DND-41 (cell line): ENCODE data around the gene HYAL1.

Source experiments
- ATAC-seq: fragments of 200-7000 bp; cut with Tn5 transposase; 3 replicates; pipeline ENCODE4 v1.9.1; 2021; ENCODE audit warnings: low read depth; ENCODE audit not compliant: insufficient read depth
- DNase-seq: peaks from one replicate; pipeline ENCODE4 v3.0.0-alpha.2; 2020
- H2AFZ ChIP-seq: 2 replicates; pipeline ENCODE4 v1.6.0; 2012; ENCODE audit warnings: low read depth, low read length
- H3K27ac ChIP-seq: 2 replicates; pipeline ENCODE4 v1.5.1; 2012; ENCODE audit warnings: low read length, inconsistent platforms
- H3K27me3 ChIP-seq: fragments of 200-600 bp; sonication (generic); 2 replicates; pipeline ENCODE4 v1.6.0; 2012; ENCODE audit warnings: low read length, mild to moderate bottlenecking, inconsistent platforms; ENCODE audit not compliant: insufficient read depth, poor library complexity
- H3K36me3 ChIP-seq: 2 replicates; pipeline ENCODE4 v1.5.1; 2012; ENCODE audit warnings: low read length, inconsistent platforms; ENCODE audit not compliant: insufficient read depth
- H3K4me1 ChIP-seq: 2 replicates; pipeline ENCODE4 v1.5.1; 2012; ENCODE audit warnings: mild to moderate bottlenecking, low read length; ENCODE audit not compliant: insufficient read depth
- H3K4me2 ChIP-seq: 2 replicates; pipeline ENCODE4 v1.6.0; 2012; ENCODE audit warnings: mild to moderate bottlenecking, moderate library complexity, low read length, inconsistent platforms; ENCODE audit not compliant: insufficient read depth
- H3K4me3 ChIP-seq, 2 experiments: fragments of 200-600 bp in 1 of 2; shearing (Covaris generic) in 1 of 2; 2 replicates each; pipeline ENCODE4 v1.5.1; 2012 to 2016; ENCODE audit warnings: inconsistent platforms in 2 of 2, low read length in 2 of 2, mild to moderate bottlenecking in 2 of 2, low read depth in 1 of 2, moderate library complexity in 1 of 2
- H3K79me2 ChIP-seq: 2 replicates; pipeline ENCODE4 v1.6.0; 2012; ENCODE audit warnings: low read length, inconsistent platforms; ENCODE audit not compliant: insufficient read depth
- H3K9ac ChIP-seq: 2 replicates; pipeline ENCODE4 v1.6.0; 2012; ENCODE audit warnings: low read depth, mild to moderate bottlenecking, inconsistent platforms, low read length, moderate library complexity
- H3K9me3 ChIP-seq: 2 replicates; pipeline ENCODE4 v1.5.1; 2012; ENCODE audit warnings: low read length, moderate library complexity, mild to moderate bottlenecking, inconsistent platforms; ENCODE audit not compliant: insufficient read depth, severe bottlenecking
- H4K20me1 ChIP-seq: 2 replicates; pipeline ENCODE4 v1.6.0; 2012; ENCODE audit warnings: low read length; ENCODE audit not compliant: insufficient read depth
- EZH2 ChIP-seq: IDR thresholded peaks from 3 replicates; pipeline ENCODE4 v1.6.1; 2012; ENCODE audit warnings: borderline replicate concordance, low read depth, mild to moderate bottlenecking, moderate library complexity, low read length, inconsistent platforms; ENCODE audit not compliant: severe bottlenecking
- TF ChIP-seq, protein P1 (sequence below): IDR thresholded peaks from 2 replicates; pipeline ENCODE4 v1.5.1; 2012; ENCODE audit warnings: borderline replicate concordance, low read length, moderate library complexity, mild to moderate bottlenecking; ENCODE audit not compliant: poor library complexity, severe bottlenecking; ENCODE audit errors: extremely low read depth

HYAL1 gene

GRCh38 chr3:50290161-50290641, 13.2 kb downstream of the HYAL1 start:
- H3K27ac ChIP-seq: no peak overlapping the region
- H3K9me3 ChIP-seq: no peaks in the 10 kb centered on the region
- peaks cover 33% of the 10 kb centered on the region for H3K4me1 ChIP-seq
- peak overlapping the region; percentile 95; the same call in 1 of the 2 replicates for H3K4me2 ChIP-seq
- no peak for ATAC-seq
- H3K79me2 ChIP-seq: peaks cover 28% of the 10 kb centered on the region
- TF ChIP-seq, protein P1, sequence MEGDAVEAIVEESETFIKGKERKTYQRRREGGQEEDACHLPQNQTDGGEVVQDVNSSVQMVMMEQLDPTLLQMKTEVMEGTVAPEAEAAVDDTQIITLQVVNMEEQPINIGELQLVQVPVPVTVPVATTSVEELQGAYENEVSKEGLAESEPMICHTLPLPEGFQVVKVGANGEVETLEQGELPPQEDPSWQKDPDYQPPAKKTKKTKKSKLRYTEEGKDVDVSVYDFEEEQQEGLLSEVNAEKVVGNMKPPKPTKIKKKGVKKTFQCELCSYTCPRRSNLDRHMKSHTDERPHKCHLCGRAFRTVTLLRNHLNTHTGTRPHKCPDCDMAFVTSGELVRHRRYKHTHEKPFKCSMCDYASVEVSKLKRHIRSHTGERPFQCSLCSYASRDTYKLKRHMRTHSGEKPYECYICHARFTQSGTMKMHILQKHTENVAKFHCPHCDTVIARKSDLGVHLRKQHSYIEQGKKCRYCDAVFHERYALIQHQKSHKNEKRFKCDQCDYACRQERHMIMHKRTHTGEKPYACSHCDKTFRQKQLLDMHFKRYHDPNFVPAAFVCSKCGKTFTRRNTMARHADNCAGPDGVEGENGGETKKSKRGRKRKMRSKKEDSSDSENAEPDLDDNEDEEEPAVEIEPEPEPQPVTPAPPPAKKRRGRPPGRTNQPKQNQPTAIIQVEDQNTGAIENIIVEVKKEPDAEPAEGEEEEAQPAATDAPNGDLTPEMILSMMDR: no peak
- TF ChIP-seq EZH2: no peak
- peak overlapping the region in 1 of 2 experiments; percentile 98; a peak in 1 of 4 replicates for H3K4me3 ChIP-seq
- peak overlapping the region; percentile 86 for H3K9ac ChIP-seq
- H4K20me1 ChIP-seq: peaks cover 26% of the 10 kb centered on the region; the same call in 1 of the 2 replicates
- H2AFZ ChIP-seq: no peak overlapping the region
- peaks cover 46% of the 10 kb centered on the region for H3K36me3 ChIP-seq
- no peaks in the 10 kb centered on the region for H3K27me3 ChIP-seq
- DNase-seq: no peak

GRCh38 chr3:50289130-50289529, 14.2 kb downstream of the HYAL1 start:
- Histone ChIP-seq H3K79me2 (peaks cover 28% of the 10 kb centered on the region), H3K27ac (no peak overlapping the region), H3K4me1 (peaks cover 33% of the 10 kb centered on the region), H3K9ac (no peak overlapping the region), H3K4me2 (no peak overlapping the region), H3K9me3 (no peaks in the 10 kb centered on the region), H3K36me3 (peaks cover 46% of the 10 kb centered on the region), H3K27me3 (no peaks in the 10 kb centered on the region), H4K20me1 (peaks cover 26% of the 10 kb centered on the region; the same call in 1 of the 2 replicates), H3K4me3 (no peak overlapping the region), H2AFZ (no peak overlapping the region)
- ATAC-seq: no peak
- DNase-seq: no peak
- TF ChIP-seq, protein P1: no peak
- no peak for TF ChIP-seq EZH2

DNA sequence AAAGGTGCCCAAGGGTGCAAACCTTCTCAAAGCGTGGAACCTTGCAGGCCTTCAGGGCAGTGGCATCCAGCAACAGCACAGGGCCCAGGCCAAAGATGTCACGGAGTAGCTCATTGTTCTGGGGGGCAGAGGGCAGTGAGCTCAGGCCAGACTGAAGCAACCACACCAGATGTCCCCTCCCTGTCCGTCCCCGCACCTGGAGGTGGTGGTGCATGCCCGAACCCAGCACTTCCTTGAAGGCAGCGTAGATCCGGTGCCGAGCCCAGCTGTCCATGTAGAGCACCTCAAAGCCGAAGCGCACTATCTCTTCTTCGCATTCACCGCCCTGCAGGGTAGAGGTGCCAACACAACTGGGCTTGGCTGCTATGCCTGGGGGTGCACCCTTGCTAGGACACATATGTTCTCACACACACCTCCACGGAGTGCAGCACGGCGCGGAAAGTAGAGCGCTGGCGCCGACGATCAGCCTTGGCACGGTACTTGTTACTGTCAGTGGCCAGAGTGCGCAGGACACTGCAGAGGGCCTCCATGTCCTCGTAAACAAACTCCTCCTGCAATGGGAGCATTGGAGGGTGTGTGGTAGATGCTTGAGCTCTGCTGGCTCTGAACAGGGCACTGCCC, 14.9 kb downstream of the HYAL1 start:
- no peaks in the 10 kb centered on the region for H3K27me3 ChIP-seq
- H2AFZ ChIP-seq: no peak overlapping the region
- DNase-seq: no peak
- H3K4me3 ChIP-seq: no peak overlapping the region
- ATAC-seq: no peak
- peaks cover 46% of the 10 kb centered on the region for H3K36me3 ChIP-seq
- H3K9ac ChIP-seq: no peak overlapping the region
- peaks cover 28% of the 10 kb centered on the region for H3K79me2 ChIP-seq
- H3K9me3 ChIP-seq: no peaks in the 10 kb centered on the region
- TF ChIP-seq EZH2: no peak
- TF ChIP-seq, protein P1: no peak
- H3K4me2 ChIP-seq: no peak overlapping the region
- no peak overlapping the region for H3K27ac ChIP-seq
- H3K4me1 ChIP-seq: peaks cover 31% of the 10 kb centered on the region
- H4K20me1 ChIP-seq: peaks cover 26% of the 10 kb centered on the region; the same call in 1 of the 2 replicates
